A549 treated with GW870086 at 1 μM for 4 hours (cell line): ENCODE results near the gene STX12. TPM values are rescaled to one million over a fixed set of nuclear protein-coding genes. Genes with fewer than 3 reads are reported as not detected.

Experiments used
- total RNA-seq: library from RNA; stranded (reverse); fragments of 200-300 nt; extraction: Qiagen RNA extraction; gene quantifications from 5 replicates; pipeline ENCODE4 v1.2.3, GENCODE V29; 2022; ENCODE audit warnings: low read depth

The STX12 gene
- total RNA-seq: 7.8 to 10.2 TPM (median 10.0 TPM) in 5 replicates

DNA sequence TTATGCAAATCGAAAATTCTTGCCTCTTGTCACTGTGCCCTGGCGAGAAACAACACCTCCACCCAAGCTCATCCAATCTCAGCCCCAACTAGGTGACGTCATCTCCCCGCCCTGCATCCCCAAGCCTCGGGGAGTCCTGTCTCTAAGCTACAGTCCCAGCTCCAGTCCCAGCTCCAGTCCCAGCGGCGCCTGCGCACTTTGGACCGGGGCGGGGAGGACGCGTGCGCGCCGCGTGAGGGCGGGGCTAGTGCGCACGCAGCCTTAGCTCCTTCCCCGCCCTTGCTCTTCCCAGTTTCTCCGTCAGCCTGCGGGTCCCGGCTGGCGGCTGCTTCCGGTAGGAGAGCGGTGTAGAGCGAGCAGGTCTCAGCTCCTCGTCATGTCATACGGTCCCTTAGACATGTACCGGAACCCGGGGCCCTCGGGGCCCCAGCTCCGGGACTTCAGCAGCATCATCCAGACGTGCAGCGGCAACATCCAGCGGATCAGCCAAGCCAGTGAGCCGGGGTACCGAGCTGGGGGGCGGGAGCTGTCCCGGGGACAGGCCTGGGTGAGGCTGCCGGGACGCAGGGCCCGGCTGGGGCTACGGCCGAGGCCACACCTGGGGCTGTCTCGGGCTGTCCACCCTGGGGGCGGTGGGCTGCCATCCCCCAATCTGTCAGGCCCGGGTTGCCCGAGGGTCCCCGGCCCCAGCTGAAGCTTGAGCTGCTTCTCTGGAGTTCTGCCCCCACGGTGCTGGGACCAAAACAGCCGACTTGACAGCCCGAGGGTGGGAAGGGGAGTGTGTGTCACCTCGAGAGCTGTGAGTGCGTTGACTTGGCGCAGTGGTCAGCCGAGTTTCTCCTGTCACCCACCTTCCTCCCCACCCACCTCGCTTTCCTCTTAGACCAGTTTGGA is at the start of gene STX12:
Gene STX12 (plus strand): TSS at position 288 of the 894 bp plus-strand sequence. CDS start 89 bp downstream, at position 377.

GRCh38 chr1:27725374-27726172 is 47.4 kb upstream of the STX12 start, which contains the start of gene FAM76A:
Gene FAM76A, plus strand, starts transcription at chr1:27725961. Its CDS starts 120 bp downstream, at chr1:27726081.

GRCh38 chr1:27830621-27831440 is 57.8 kb downstream of the STX12 start, which contains the start of gene PPP1R8:
Gene PPP1R8, plus strand, starts transcription at chr1:27830782. Its CDS starts 54 bp downstream, at chr1:27830836.

GRCh38 chr1:27872059-27872801 is 99.2 kb downstream of the STX12 start, which contains the start of gene THEMIS2:
Gene THEMIS2, plus strand, starts transcription at chr1:27872544. Its CDS starts 28 bp downstream, at chr1:27872572.

Other genes with a start within 250 kb of the STX12 start
- gene AHDC1, start 169.1 kb upstream of the STX12 start, total RNA-seq: 22.4 to 30.6 TPM (median 27.6 TPM) in 5 replicates
- gene FGR, start 138.0 kb upstream of the STX12 start, total RNA-seq: 0.05 TPM in 1 of 5 replicates, not detected in the others
- 9.7 to 13.1 TPM (median 12.6 TPM) in 5 replicates for gene IFI6, start 101.0 kb upstream of the STX12 start, total RNA-seq
- gene FAM76A, start 47.3 kb upstream of the STX12 start, total RNA-seq: 4.0 to 6.3 TPM (median 5.7 TPM) in 5 replicates
- gene PPP1R8, start 57.6 kb downstream of the STX12 start, total RNA-seq: 33.9 to 38.0 TPM (median 36.4 TPM) in 5 replicates
- gene THEMIS2, start 99.3 kb downstream of the STX12 start, total RNA-seq: 0.70 to 1.4 TPM (median 1.3 TPM) in 5 replicates
- 33.9 to 40.0 TPM (median 38.2 TPM) in 5 replicates for gene RPA2, start 141.4 kb downstream of the STX12 start, total RNA-seq
- 1.3 to 2.3 TPM (median 1.5 TPM) in 5 replicates for gene SMPDL3B, start 161.8 kb downstream of the STX12 start, total RNA-seq
- gene XKR8, start 186.8 kb downstream of the STX12 start, total RNA-seq: 4.4 to 6.1 TPM (median 5.5 TPM) in 5 replicates